ENCODE measurements around the gene ELFN2. TPM values are rescaled to one million over a fixed set of nuclear protein-coding genes. Genes with fewer than 3 reads are reported as not detected.
"Not testable (repeated sequence)": the region's sequence is repeated elsewhere in the genome, so short reads cannot be mapped to it uniquely, and the experiment has no call there.

ELFN2 gene
- total and polyA plus RNA-seq, 12 donors = 0.04 to 3.3 (median 0.32) TPM; not detected in 2

- no peak for DNase-seq
- TF ChIP-seq POLR2A (IDR thresholded peaks at IDR 0.05) = no peak
- TF ChIP-seq CTCF (IDR thresholded peaks at IDR 0.05) = no peak
- Histone ChIP-seq H3K4me3 (no peak overlapping the region), H3K27me3 (no peaks in the 10 kb centered on the region), H3K4me1 (replicated peaks in 1 of 2) (no peaks in the 10 kb centered on the region), H3K9me3 (replicated peaks in 1 of 3) (no peaks in the 10 kb centered on the region), H3K36me3 (replicated peaks in 1 of 2) (no peaks in the 10 kb centered on the region), H3K27ac (no peak overlapping the region)
- 52 to 62% (median 54%) methylated on average over 24 to 26 of the region's 26 CpGs for WGBS, 4 donors
- intact Hi-C loops (cut with DNase I) = no loop called here
Measured at GRCh38 chr22:37403267-37403960, 23.9 kb downstream of the ELFN2 start.

- intact Hi-C loops (cut with DNase I) = no loop called here
- TF ChIP-seq POLR2A (IDR thresholded peaks at IDR 0.05) = no peak
- TF ChIP-seq CTCF (IDR thresholded peaks at IDR 0.05) = no peak
- H3K27me3 ChIP-seq = no peaks in the 10 kb centered on the region
- 59 to 76% (median 70%) methylated on average over 5 to 10 of the region's 10 CpGs for WGBS, 4 donors
- H3K27ac ChIP-seq = no peak overlapping the region
- H3K4me3 ChIP-seq = no peak overlapping the region
- H3K4me1 ChIP-seq (replicated peaks in 1 of 2) = no peaks in the 10 kb centered on the region
- H3K9me3 ChIP-seq (replicated peaks in 1 of 3) = no peaks in the 10 kb centered on the region
- no peaks in the 10 kb centered on the region for H3K36me3 ChIP-seq (replicated peaks in 1 of 2)
- no peak for DNase-seq
Measured at GRCh38 chr22:37402184-37402506, 25.1 kb downstream of the ELFN2 start.

GRCh38 chr22:37401401-37402183, 25.7 kb downstream of the ELFN2 start:
- DNase-seq = no peak
- Histone ChIP-seq H3K27me3 (no peaks in the 10 kb centered on the region), H3K9me3 (replicated peaks in 1 of 3) (no peaks in the 10 kb centered on the region), H3K4me1 (replicated peaks in 1 of 2) (no peaks in the 10 kb centered on the region), H3K4me3 (no peak overlapping the region), H3K27ac (no peak overlapping the region), H3K36me3 (replicated peaks in 1 of 2) (no peaks in the 10 kb centered on the region)
- TF ChIP-seq CTCF (IDR thresholded peaks at IDR 0.05) (no peak), POLR2A (IDR thresholded peaks at IDR 0.05) (no peak)
- WGBS, 4 donors = 63 to 82% (median 75%) methylated on average over 12 to 14 of the region's 14 CpGs
- intact Hi-C loops (cut with DNase I) = no loop called here

- intact Hi-C loops (cut with DNase I) = no loop called here
- 67 to 74% (median 71%) methylated on average over 3 to 11 of the region's 11 CpGs for WGBS, 4 donors
- TF ChIP-seq CTCF (IDR thresholded peaks at IDR 0.05) (no peak), POLR2A (IDR thresholded peaks at IDR 0.05) (no peak)
- Histone ChIP-seq H3K27me3 (no peaks in the 10 kb centered on the region), H3K4me3 (no peak overlapping the region), H3K4me1 (replicated peaks in 1 of 2) (no peaks in the 10 kb centered on the region), H3K27ac (no peak overlapping the region), H3K36me3 (replicated peaks in 1 of 2) (no peaks in the 10 kb centered on the region), H3K9me3 (replicated peaks in 1 of 3) (no peaks in the 10 kb centered on the region)
- no peak for DNase-seq
Measured at GRCh38 chr22:37400719-37401118, 26.6 kb downstream of the ELFN2 start.

- H3K9me3 ChIP-seq (replicated peaks in 1 of 3); H3K4me3 ChIP-seq; H3K27me3 ChIP-seq; H3K27ac ChIP-seq; H3K36me3 ChIP-seq (replicated peaks in 1 of 2); intact Hi-C loops (cut with DNase I); DNase-seq; H3K4me1 ChIP-seq (replicated peaks in 1 of 2): not testable (repeated sequence)
- 82 to 91% (median 86%) methylated on average over 10 to 16 of the region's 19 CpGs for WGBS, 4 donors
Measured at GRCh38 chr22:37399457-37399856, 27.8 kb downstream of the ELFN2 start.
